OCI-LY3 (cell line): ENCODE results near the gene PACRG.

Experiments
- H2AFZ ChIP-seq: fragments of 200-600, 300-600 bp; shearing (Covaris generic); 2 replicates; pipeline ENCODE4 v1.6.0; 2014; ENCODE audit warnings: antibody characterized with exemption, low read depth, low read length
- H3K27ac ChIP-seq: fragments of 200-600, 300-600 bp; sonication (generic); 2 replicates; pipeline ENCODE4 v1.5.1; 2014; ENCODE audit warnings: mild to moderate bottlenecking, low read length, moderate library complexity, mixed read lengths
- H3K27me3 ChIP-seq: fragments of 200-600, 300-600 bp; sonication (generic); 2 replicates; pipeline ENCODE4 v1.6.1; 2014; ENCODE audit warnings: low read depth, low read length, mixed read lengths
- H3K36me3 ChIP-seq: fragments of 200-600, 300-600 bp; sonication (generic); replicated peaks from 2 replicates; pipeline ENCODE3; 2014; ENCODE audit warnings: low read depth, low read length, mixed read lengths
- H3K4me1 ChIP-seq: fragments of 300-600, 200-600 bp; sonication (generic); 2 replicates; pipeline ENCODE4 v1.6.1; 2014; ENCODE audit warnings: low read length, mixed read lengths
- H3K4me2 ChIP-seq: fragments of 200-600, 300-600 bp; sonication (generic); 2 replicates; pipeline ENCODE4 v1.6.1; 2014; ENCODE audit warnings: low read length, mixed read lengths
- H3K4me3 ChIP-seq: fragments of 300-600, 200-600 bp; sonication (generic); 2 replicates; pipeline ENCODE4 v1.5.1; 2014; ENCODE audit warnings: antibody characterized with exemption, mild to moderate bottlenecking, low read length, moderate library complexity
- H3K79me2 ChIP-seq: fragments of 300-600, 200-600 bp; shearing (Covaris generic); 2 replicates; pipeline ENCODE4 v1.6.1; 2014; ENCODE audit warnings: mild to moderate bottlenecking, low read length, mixed read lengths
- H3K9ac ChIP-seq: fragments of 300-600, 200-600 bp; shearing (Covaris generic); 2 replicates; pipeline ENCODE4 v1.6.0; 2014; ENCODE audit warnings: mild to moderate bottlenecking, low read length, moderate library complexity
- H3K9me3 ChIP-seq: fragments of 200-600, 300-600 bp; shearing (Covaris generic); 2 replicates; pipeline ENCODE4 v1.6.1; 2014; ENCODE audit warnings: low read length, mixed read lengths; ENCODE audit not compliant: insufficient read depth
- H4K20me1 ChIP-seq: fragments of 200-600, 300-600 bp; sonication (generic); 2 replicates; pipeline ENCODE4 v1.6.1; 2016; ENCODE audit warnings: low read length, mixed read lengths; ENCODE audit not compliant: insufficient read depth
- CTCF ChIP-seq: fragments of 200-600, 300-600 bp; sonication (generic); IDR thresholded peaks from 2 replicates; pipeline ENCODE4 v1.5.1; 2014; ENCODE audit warnings: antibody characterized with exemption, low read length, low read depth
- EZH2phosphoT487 ChIP-seq: fragments of 200-600 bp; shearing (Covaris generic); IDR thresholded peaks from 2 replicates; pipeline ENCODE4 v1.6.1; 2018; ENCODE audit warnings: antibody characterized with exemption, mixed run types, low read depth

The PACRG gene

DNA sequence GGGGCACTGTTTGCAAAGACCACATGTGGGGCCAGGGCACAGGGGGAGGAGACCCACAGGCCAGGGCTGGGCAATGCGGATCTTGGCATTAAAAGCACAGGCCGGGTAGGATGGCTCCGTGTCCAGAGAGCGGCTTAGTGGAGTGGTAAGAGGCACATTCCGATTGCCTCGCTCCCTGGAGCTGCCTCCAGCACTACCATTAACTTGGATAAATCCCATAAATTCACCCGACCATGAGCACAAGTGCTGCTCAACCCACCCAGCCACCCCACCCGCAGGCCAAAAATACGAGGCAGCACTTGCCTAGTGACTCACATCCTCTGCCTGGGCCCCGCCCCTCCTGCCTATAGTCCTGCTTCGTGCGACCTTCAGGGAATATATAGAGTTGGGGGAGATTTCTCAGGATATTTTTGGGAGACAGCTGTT, 619.3 kb downstream of the PACRG start:
- no peaks in the 10 kb centered on the region for H3K36me3 ChIP-seq
- H3K4me1 ChIP-seq: no peaks in the 10 kb centered on the region
- no peaks in the 10 kb centered on the region for H3K27me3 ChIP-seq
- no peaks in the 10 kb centered on the region for H3K9me3 ChIP-seq
- H3K9ac ChIP-seq: no peak overlapping the region
- no peak overlapping the region for H3K4me3 ChIP-seq
- H2AFZ ChIP-seq: no peak overlapping the region
- no peak for TF ChIP-seq CTCF
- no peak for TF ChIP-seq EZH2phosphoT487
- no peak overlapping the region for H3K27ac ChIP-seq
- H3K4me2 ChIP-seq: no peak overlapping the region
- H4K20me1 ChIP-seq: no peaks in the 10 kb centered on the region
- no peaks in the 10 kb centered on the region for H3K79me2 ChIP-seq

DNA sequence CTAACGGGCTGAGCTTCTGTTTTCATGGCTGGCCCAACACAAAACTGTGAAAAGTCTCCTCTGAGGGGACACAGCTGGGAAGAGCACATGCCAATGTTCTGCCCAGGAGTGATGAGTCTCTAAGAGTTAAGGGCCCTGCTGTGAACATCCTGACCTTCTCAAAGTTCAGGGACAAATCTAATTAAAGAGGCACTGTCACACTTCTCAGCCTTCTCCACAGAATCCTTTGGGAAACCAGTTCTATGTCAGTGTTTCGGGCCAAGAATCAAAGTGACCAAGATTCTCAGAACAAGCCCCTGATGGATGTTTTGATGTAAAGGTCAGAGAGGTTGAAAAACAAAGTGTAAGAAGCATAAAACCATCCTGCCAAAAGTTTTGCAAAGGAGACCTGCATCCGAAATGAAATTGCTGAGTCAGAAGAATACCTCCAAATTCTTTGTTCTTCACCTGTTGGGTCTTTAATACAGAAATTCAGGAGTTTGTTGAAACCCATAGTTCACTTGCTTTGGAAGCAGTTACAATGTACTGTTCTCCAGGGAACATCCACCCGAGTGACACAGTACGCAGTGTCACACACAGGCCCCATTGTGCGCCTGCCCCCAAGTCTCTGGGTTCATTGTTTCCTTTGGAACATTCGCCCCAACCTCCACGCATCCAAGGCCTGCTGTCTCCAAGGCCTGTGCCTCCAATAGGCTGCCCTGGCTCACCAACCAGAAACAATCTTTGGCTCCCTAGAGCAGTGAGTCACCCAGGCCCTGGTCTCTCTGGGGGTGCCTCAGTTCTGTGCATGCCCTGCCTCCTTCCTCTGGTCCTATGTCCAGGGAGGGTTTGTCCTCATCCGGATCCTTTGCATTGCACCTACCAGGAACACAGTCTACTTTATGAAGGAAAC, 621.3 kb downstream of the PACRG start:
- no peaks in the 10 kb centered on the region for H4K20me1 ChIP-seq
- TF ChIP-seq CTCF (no peak), EZH2phosphoT487 (no peak)
- peaks cover 9% of the 10 kb centered on the region for H3K4me1 ChIP-seq
- H3K9me3 ChIP-seq: no peaks in the 10 kb centered on the region
- no peaks in the 10 kb centered on the region for H3K36me3 ChIP-seq
- no peak overlapping the region for H3K4me2 ChIP-seq
- H3K79me2 ChIP-seq: no peaks in the 10 kb centered on the region
- no peak overlapping the region for H3K9ac ChIP-seq
- no peak overlapping the region for H3K27ac ChIP-seq
- no peaks in the 10 kb centered on the region for H3K27me3 ChIP-seq
- H2AFZ ChIP-seq: no peak overlapping the region
- no peak overlapping the region for H3K4me3 ChIP-seq

GRCh38 chr6:163349696-163350095, 621.9 kb downstream of the PACRG start:
- Histone ChIP-seq H3K79me2 (no peaks in the 10 kb centered on the region), H3K9ac (no peak overlapping the region), H3K4me3 (no peak overlapping the region), H3K27me3 (no peaks in the 10 kb centered on the region), H3K4me2 (no peak overlapping the region), H3K9me3 (no peaks in the 10 kb centered on the region), H2AFZ (no peak overlapping the region), H3K4me1 (peaks cover 16% of the 10 kb centered on the region), H3K27ac (no peak overlapping the region), H3K36me3 (no peaks in the 10 kb centered on the region), H4K20me1 (no peaks in the 10 kb centered on the region)
- TF ChIP-seq CTCF (no peak), EZH2phosphoT487 (no peak)

DNA sequence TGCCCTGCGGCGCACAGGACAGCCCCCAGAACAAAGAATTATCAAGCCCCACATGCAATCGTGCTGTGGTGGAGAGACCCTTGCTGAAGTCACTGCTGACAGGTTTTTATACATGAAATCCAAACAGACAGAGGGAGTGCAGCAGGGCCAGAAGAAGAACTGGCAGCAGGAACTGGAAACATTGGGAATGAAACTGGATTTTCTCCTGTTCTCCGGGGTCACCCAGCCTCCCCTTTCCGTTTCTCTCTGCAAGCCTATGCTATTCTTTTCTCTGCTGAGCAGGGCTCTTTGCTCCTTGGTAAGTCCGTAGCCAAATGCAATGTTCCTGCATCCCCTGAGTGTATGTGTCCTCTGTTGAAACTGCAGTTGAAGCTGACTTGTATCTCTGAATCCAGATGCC, 623.2 kb downstream of the PACRG start:
- Histone ChIP-seq H2AFZ (no peak overlapping the region), H3K9ac (no peak overlapping the region), H3K9me3 (no peaks in the 10 kb centered on the region), H3K4me1 (peaks cover 28% of the 10 kb centered on the region), H3K27me3 (no peaks in the 10 kb centered on the region), H3K4me3 (no peak overlapping the region), H3K27ac (no peak overlapping the region), H3K36me3 (no peaks in the 10 kb centered on the region), H3K4me2 (no peak overlapping the region), H3K79me2 (no peaks in the 10 kb centered on the region), H4K20me1 (no peaks in the 10 kb centered on the region)
- no peak for TF ChIP-seq CTCF
- TF ChIP-seq EZH2phosphoT487: no peak
